ENCODE results near the gene ECE1.
A peak's percentile ranks its signal among the peaks of the same experiment; 100 is the strongest.

Gene ECE1

DNA sequence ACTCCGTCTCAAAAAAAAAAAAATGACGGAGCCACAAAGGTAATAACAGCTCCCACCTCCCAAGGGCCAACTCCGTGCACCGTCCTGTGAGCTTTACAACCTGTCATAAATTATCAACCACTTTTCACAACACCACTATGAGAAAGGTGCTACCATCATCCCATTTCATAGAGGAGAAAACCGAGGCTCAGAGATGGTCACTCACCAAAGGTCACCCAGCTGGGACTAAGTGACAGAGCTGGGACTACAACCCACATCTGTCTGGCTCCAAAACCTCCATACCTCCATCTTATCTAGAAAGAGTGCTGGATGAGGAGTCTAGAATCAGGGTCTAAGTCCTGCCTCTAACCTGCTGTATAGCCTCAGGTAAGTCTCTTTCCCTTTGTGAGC, 43.6 kb upstream of the ECE1 start:
- no peaks in the 10 kb centered on the region for H3K9me2 ChIP-seq (replicated peaks; ENCODE audit: low read depth, low read length)

DNA sequence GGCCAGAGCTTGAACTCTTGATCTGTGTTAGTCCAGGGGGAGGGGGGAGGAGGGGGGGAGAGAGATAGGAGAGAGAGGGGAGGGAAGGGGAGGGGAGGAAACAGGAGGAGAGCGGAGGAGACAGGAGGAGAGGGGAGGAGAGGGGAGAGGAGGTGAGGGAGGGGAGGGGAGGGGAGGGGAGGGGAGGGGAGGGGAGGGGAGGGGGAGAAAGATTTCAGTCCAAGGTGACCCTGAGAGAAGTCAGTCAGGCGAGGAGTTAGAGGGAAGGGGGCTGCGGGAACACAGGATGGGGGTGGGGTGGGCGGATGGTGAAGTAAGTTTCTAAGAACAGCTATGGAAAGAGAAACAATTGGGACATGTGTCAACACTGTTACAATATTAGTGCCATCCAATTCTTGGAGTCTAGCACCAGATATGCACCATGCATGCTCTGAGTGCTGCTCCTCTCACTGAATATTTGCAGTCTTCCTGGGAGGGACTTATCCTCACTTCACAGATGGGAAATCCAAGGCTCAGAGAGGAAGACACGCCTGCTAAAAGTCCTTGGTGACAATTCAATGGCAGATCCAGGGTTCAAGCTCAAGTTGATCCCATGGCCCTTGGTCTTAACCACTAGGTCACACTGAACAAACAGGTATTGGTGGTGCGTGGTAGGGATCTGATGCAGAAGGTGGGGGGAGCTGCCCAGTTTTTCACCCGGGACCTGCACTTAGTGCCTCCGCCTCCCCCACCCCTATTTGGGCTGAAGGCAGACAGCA, 42.5 kb upstream of the ECE1 start:
- H3F3A ChIP-seq (ENCODE audit: low read depth), result peaks cover 3% of the 10 kb centered on the region
- no peaks in the 10 kb centered on the region for H3K27me3 ChIP-seq (ENCODE audit: insufficient read depth, low read length, poor library complexity, severe bottlenecking)
- H3K79me2 ChIP-seq (ENCODE audit: insufficient read depth, low read length), result peaks cover 11% of the 10 kb centered on the region; the same call in 1 of the 2 replicates
- no peaks in the 10 kb centered on the region for H3K36me3 ChIP-seq (ENCODE audit: insufficient read depth, low read length)
- no peaks in the 10 kb centered on the region for H3K9me2 ChIP-seq (replicated peaks; ENCODE audit: low read depth, low read length)
- H3K4me2 ChIP-seq (ENCODE audit: low read depth, low read length, poor library complexity, severe bottlenecking), result no peak overlapping the region
- H3K9me3 ChIP-seq (ENCODE audit: insufficient read depth, low read depth, low read length), result no peaks in the 10 kb centered on the region
- H3K4me3 ChIP-seq (ENCODE audit: low read length, poor library complexity, severe bottlenecking), result no peak overlapping the region
- no peaks in the 10 kb centered on the region for H4K20me1 ChIP-seq (ENCODE audit: insufficient read depth, low read length, poor library complexity, severe bottlenecking)
- TF ChIP-seq, protein P1, sequence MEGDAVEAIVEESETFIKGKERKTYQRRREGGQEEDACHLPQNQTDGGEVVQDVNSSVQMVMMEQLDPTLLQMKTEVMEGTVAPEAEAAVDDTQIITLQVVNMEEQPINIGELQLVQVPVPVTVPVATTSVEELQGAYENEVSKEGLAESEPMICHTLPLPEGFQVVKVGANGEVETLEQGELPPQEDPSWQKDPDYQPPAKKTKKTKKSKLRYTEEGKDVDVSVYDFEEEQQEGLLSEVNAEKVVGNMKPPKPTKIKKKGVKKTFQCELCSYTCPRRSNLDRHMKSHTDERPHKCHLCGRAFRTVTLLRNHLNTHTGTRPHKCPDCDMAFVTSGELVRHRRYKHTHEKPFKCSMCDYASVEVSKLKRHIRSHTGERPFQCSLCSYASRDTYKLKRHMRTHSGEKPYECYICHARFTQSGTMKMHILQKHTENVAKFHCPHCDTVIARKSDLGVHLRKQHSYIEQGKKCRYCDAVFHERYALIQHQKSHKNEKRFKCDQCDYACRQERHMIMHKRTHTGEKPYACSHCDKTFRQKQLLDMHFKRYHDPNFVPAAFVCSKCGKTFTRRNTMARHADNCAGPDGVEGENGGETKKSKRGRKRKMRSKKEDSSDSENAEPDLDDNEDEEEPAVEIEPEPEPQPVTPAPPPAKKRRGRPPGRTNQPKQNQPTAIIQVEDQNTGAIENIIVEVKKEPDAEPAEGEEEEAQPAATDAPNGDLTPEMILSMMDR (conservative IDR thresholded peaks at IDR 0.05; ENCODE audit: low read length), result no peak
- no peak for TF ChIP-seq EZH2phosphoT487 (IDR thresholded peaks at IDR 0.05; ENCODE audit: borderline replicate concordance)
- H3K4me1 ChIP-seq (ENCODE audit: insufficient read depth, low read length, poor library complexity, severe bottlenecking), result peaks cover 59% of the 10 kb centered on the region
- no peak overlapping the region for H2AFZ ChIP-seq (ENCODE audit: low read length)
- no peak overlapping the region for H3K9ac ChIP-seq (ENCODE audit: low read depth, low read length, poor library complexity, severe bottlenecking)

More for the DNA sequence above, 43.6 kb upstream of the ECE1 start:
- H3K4me2 ChIP-seq (ENCODE audit: low read depth, low read length, poor library complexity, severe bottlenecking), result peak overlapping the region; percentile 81
- peak overlapping the region; percentile 69 for H3K4me3 ChIP-seq (ENCODE audit: low read length, poor library complexity, severe bottlenecking)
- peaks cover 11% of the 10 kb centered on the region; the same call in 1 of the 2 replicates for H3K79me2 ChIP-seq (ENCODE audit: insufficient read depth, low read length)
- TF ChIP-seq, protein P1 (conservative IDR thresholded peaks at IDR 0.05; ENCODE audit: low read length), result no peak
- TF ChIP-seq EZH2phosphoT487 (IDR thresholded peaks at IDR 0.05; ENCODE audit: borderline replicate concordance), result no peak
- peaks cover 3% of the 10 kb centered on the region for H3F3A ChIP-seq (ENCODE audit: low read depth)
- H2AFZ ChIP-seq (ENCODE audit: low read length), result no peak overlapping the region
- no peaks in the 10 kb centered on the region for H3K9me3 ChIP-seq (ENCODE audit: insufficient read depth, low read depth, low read length)
- H3K27me3 ChIP-seq (ENCODE audit: insufficient read depth, low read length, poor library complexity, severe bottlenecking), result no peaks in the 10 kb centered on the region
- H4K20me1 ChIP-seq (ENCODE audit: insufficient read depth, low read length, poor library complexity, severe bottlenecking), result no peaks in the 10 kb centered on the region
- H3K36me3 ChIP-seq (ENCODE audit: insufficient read depth, low read length), result no peaks in the 10 kb centered on the region
- H3K9ac ChIP-seq (ENCODE audit: low read depth, low read length, poor library complexity, severe bottlenecking), result no peak overlapping the region
- H3K4me1 ChIP-seq (ENCODE audit: insufficient read depth, low read length, poor library complexity, severe bottlenecking), result peaks cover 65% of the 10 kb centered on the region

GRCh38 chr1:21331752-21332478, 41.7 kb upstream of the ECE1 start:
- no peaks in the 10 kb centered on the region for H4K20me1 ChIP-seq (ENCODE audit: insufficient read depth, low read length, poor library complexity, severe bottlenecking)
- H3F3A ChIP-seq (ENCODE audit: low read depth), result peaks cover 3% of the 10 kb centered on the region
- peak overlapping the region; percentile 25 for H3K4me2 ChIP-seq (ENCODE audit: low read depth, low read length, poor library complexity, severe bottlenecking)
- peaks cover 14% of the 10 kb centered on the region; the same call in 1 of the 2 replicates for H3K79me2 ChIP-seq (ENCODE audit: insufficient read depth, low read length)
- no peak overlapping the region for H3K4me3 ChIP-seq (ENCODE audit: low read length, poor library complexity, severe bottlenecking)
- H3K9ac ChIP-seq (ENCODE audit: low read depth, low read length, poor library complexity, severe bottlenecking), result no peak overlapping the region
- no peaks in the 10 kb centered on the region for H3K9me2 ChIP-seq (replicated peaks; ENCODE audit: low read depth, low read length)
- peaks cover 52% of the 10 kb centered on the region for H3K4me1 ChIP-seq (ENCODE audit: insufficient read depth, low read length, poor library complexity, severe bottlenecking)
- TF ChIP-seq, protein P1 (conservative IDR thresholded peaks at IDR 0.05; ENCODE audit: low read length), result no peak
- no peak for TF ChIP-seq EZH2phosphoT487 (IDR thresholded peaks at IDR 0.05; ENCODE audit: borderline replicate concordance)
- no peaks in the 10 kb centered on the region for H3K9me3 ChIP-seq (ENCODE audit: insufficient read depth, low read depth, low read length)
- H3K27me3 ChIP-seq (ENCODE audit: insufficient read depth, low read length, poor library complexity, severe bottlenecking), result no peaks in the 10 kb centered on the region
- no peaks in the 10 kb centered on the region for H3K36me3 ChIP-seq (ENCODE audit: insufficient read depth, low read length)
- no peak overlapping the region for H2AFZ ChIP-seq (ENCODE audit: low read length)
